IMR-90 (cell line): ENCODE results near the gene ABHD12. TPM values are rescaled to one million over a fixed set of nuclear protein-coding genes. Genes with fewer than 3 reads are reported as not detected.

Source experiments
- ATAC-seq: fragments of 200-7000 bp; cut with Tn5 transposase; 2 replicates; pipeline ENCODE4 v1.9.1; 2020; ENCODE audit warnings: low read depth, mild to moderate bottlenecking, moderate library complexity
- BruUV-seq: library from RNA; stranded (reverse); fragments of 400-500 nt; replicated peaks from 2 replicates; lab custom pipeline; 2021; lab: Mats Ljungman, UMichigan
- CTCF ChIA-PET: fragments of 300-600 bp; formaldehyde crosslinking; extraction: SDS; loops from one replicate; lab custom pipeline; 2021; ENCODE audit warnings: antibody characterized with exemption; lab: Yijun Ruan, JAX
- POLR2A ChIA-PET: fragments of 300-600 bp; sonication (Branson Sonifier 250); formaldehyde crosslinking; loops from one replicate; lab custom pipeline; 2022; ENCODE audit warnings: antibody characterized with exemption; ENCODE audit not compliant: unreplicated experiment; lab: Charles Lee
- DNase-seq: peaks from one replicate; pipeline ENCODE4 v3.0.0; 2013
- H2AFZ ChIP-seq: replicated peaks from 2 replicates; pipeline ENCODE3; 2013; ENCODE audit warnings: low read length, mild to moderate bottlenecking; ENCODE audit not compliant: poor library complexity
- H2AK5ac ChIP-seq: 2 replicates; pipeline ENCODE4 v1.6.1; 2013; ENCODE audit warnings: low read depth, low read length, inconsistent platforms
- H2AK9ac ChIP-seq: replicated peaks from 2 replicates; pipeline ENCODE3; 2013; ENCODE audit warnings: mild to moderate bottlenecking, low read depth, low read length, moderate library complexity; ENCODE audit not compliant: poor library complexity
- H2BK120ac ChIP-seq: 2 replicates; pipeline ENCODE4 v1.6.1; 2013; ENCODE audit warnings: low read depth, low read length, inconsistent platforms
- H2BK15ac ChIP-seq: 3 replicates; pipeline ENCODE4 v1.6.1; 2013; ENCODE audit warnings: low read depth, low read length, inconsistent platforms
- H2BK20ac ChIP-seq: 2 replicates; pipeline ENCODE4 v1.6.1; 2013; ENCODE audit warnings: low read depth, mild to moderate bottlenecking, inconsistent platforms, low read length, moderate library complexity
- H2BK5ac ChIP-seq: 2 replicates; pipeline ENCODE4 v1.6.1; 2013; ENCODE audit warnings: mild to moderate bottlenecking, low read depth, low read length, inconsistent platforms; ENCODE audit not compliant: poor library complexity, severe bottlenecking
- H3K14ac ChIP-seq: replicated peaks from 2 replicates; pipeline ENCODE4 v1.6.1; 2013; ENCODE audit warnings: low read depth, low read length, inconsistent platforms
- H3K18ac ChIP-seq: 2 replicates; pipeline ENCODE4 v1.6.1; 2013; ENCODE audit warnings: low read depth, low read length, control low read depth
- H3K23ac ChIP-seq: 2 replicates; pipeline ENCODE4 v1.6.1; 2013; ENCODE audit warnings: low read depth, low read length, inconsistent platforms
- H3K27ac ChIP-seq: 2 replicates; pipeline ENCODE4 v1.5.1; 2013; ENCODE audit warnings: mild to moderate bottlenecking, control low read depth, low read length; ENCODE audit not compliant: insufficient read depth
- H3K27me3 ChIP-seq: 2 replicates; pipeline ENCODE4 v1.6.1; 2013; ENCODE audit warnings: low read length; ENCODE audit not compliant: control insufficient read depth, insufficient read depth
- H3K36me3 ChIP-seq: 2 replicates; pipeline ENCODE4 v1.6.1; 2013; ENCODE audit warnings: low read length, mixed read lengths; ENCODE audit not compliant: control insufficient read depth, insufficient read depth
- H3K4ac ChIP-seq: 2 replicates; pipeline ENCODE4 v1.6.1; 2013; ENCODE audit warnings: low read depth, low read length, inconsistent platforms
- H3K4me1 ChIP-seq: 2 replicates; pipeline ENCODE4 v1.6.1; 2013; ENCODE audit warnings: low read length, mixed read lengths; ENCODE audit not compliant: control insufficient read depth, insufficient read depth
- H3K4me2 ChIP-seq: 2 replicates; pipeline ENCODE4 v1.6.1; 2013; ENCODE audit warnings: low read depth, mild to moderate bottlenecking, control low read depth, low read length, moderate library complexity
- H3K4me3 ChIP-seq: 2 replicates; pipeline ENCODE4 v1.5.1; 2013; ENCODE audit warnings: low read depth, mild to moderate bottlenecking, control low read depth, low read length, moderate library complexity; ENCODE audit not compliant: insufficient read depth
- H3K56ac ChIP-seq: 2 replicates; pipeline ENCODE4 v1.6.1; 2013; ENCODE audit warnings: low read length, inconsistent platforms; ENCODE audit not compliant: insufficient read depth; ENCODE audit errors: extremely low read depth
- H3K79me1 ChIP-seq, 2 experiments: 2 replicates each; pipeline ENCODE4 v1.6.1; 2013; ENCODE audit warnings: low read length in 2 of 2, inconsistent platforms in 1 of 2, low read depth in 1 of 2
- H3K9ac ChIP-seq: 2 replicates; pipeline ENCODE4 v1.6.1; 2013; ENCODE audit warnings: low read depth, low read length, control low read depth
- H3K9me1 ChIP-seq: 2 replicates; pipeline ENCODE4 v1.6.1; 2013; ENCODE audit warnings: low read length, inconsistent platforms; ENCODE audit not compliant: insufficient read depth
- H3K9me3 ChIP-seq: 2 replicates; pipeline ENCODE4 v1.6.1; 2013; ENCODE audit warnings: low read length; ENCODE audit not compliant: control insufficient read depth, insufficient read depth
- H4K20me1 ChIP-seq: 2 replicates; pipeline ENCODE4 v1.6.1; 2013; ENCODE audit warnings: low read length, inconsistent platforms; ENCODE audit not compliant: insufficient read depth
- H4K5ac ChIP-seq: 2 replicates; pipeline ENCODE4 v1.6.1; 2013; ENCODE audit warnings: mild to moderate bottlenecking, low read depth, low read length, control low read depth
- H4K8ac ChIP-seq, 2 experiments: 2 replicates each; pipeline ENCODE4 v1.6.1; 2013; ENCODE audit warnings: low read depth in 2 of 2, low read length in 2 of 2, control low read depth in 1 of 2, inconsistent platforms in 1 of 2
- H4K91ac ChIP-seq: 2 replicates; pipeline ENCODE4 v1.6.1; 2013; ENCODE audit warnings: low read depth, low read length, inconsistent platforms; ENCODE audit not compliant: insufficient read depth
- BHLHE40 ChIP-seq: fragments of 150-350 bp; IDR thresholded peaks from 2 replicates; pipeline ENCODE4 v1.6.1; 2016; ENCODE audit warnings: mild to moderate bottlenecking, low read depth, low read length
- CEBPB ChIP-seq: IDR thresholded peaks from 2 replicates; pipeline ENCODE4 v1.6.1; 2012; ENCODE audit warnings: low read depth, low read length, improper control_type of control experiment
- CHD1 ChIP-seq: IDR thresholded peaks from 2 replicates; pipeline ENCODE4 v1.6.1; 2012; ENCODE audit warnings: low read depth, low read length, improper control_type of control experiment
- CTCF ChIP-seq: conservative IDR thresholded peaks from 2 replicates; pipeline ENCODE4 v1.5.1; 2012; ENCODE audit warnings: mild to moderate bottlenecking, low read depth, low read length, improper control_type of control experiment
- ELK1 ChIP-seq: fragments of 150-350 bp; IDR thresholded peaks from 2 replicates; pipeline ENCODE4 v1.6.1; 2016; ENCODE audit warnings: low read depth, mild to moderate bottlenecking, low read length, moderate library complexity, borderline replicate concordance
- FOS ChIP-seq: fragments of 150-350 bp; IDR thresholded peaks from 2 replicates; pipeline ENCODE4 v1.6.1; 2016; ENCODE audit warnings: low read depth, low read length
- MAFK ChIP-seq: IDR thresholded peaks from 2 replicates; pipeline ENCODE4 v1.6.1; 2012; ENCODE audit warnings: low read depth, low read length, improper control_type of control experiment
- MAZ ChIP-seq: IDR thresholded peaks from 2 replicates; pipeline ENCODE4 v1.6.1; 2012; ENCODE audit warnings: low read depth, mild to moderate bottlenecking, low read length, improper control_type of control experiment, moderate library complexity, borderline replicate concordance
- MXI1 ChIP-seq: IDR thresholded peaks from 2 replicates; pipeline ENCODE4 v1.6.1; 2012; ENCODE audit warnings: low read depth, mild to moderate bottlenecking, low read length, moderate library complexity, borderline replicate concordance
- NFE2L2 ChIP-seq: fragments of 150-350 bp; IDR thresholded peaks from 2 replicates; pipeline ENCODE4 v1.6.1; 2016; ENCODE audit warnings: low read depth, mild to moderate bottlenecking, low read length
- POLR2A ChIP-seq: IDR thresholded peaks from 2 replicates; pipeline ENCODE4 v1.6.1; 2012; ENCODE audit warnings: mild to moderate bottlenecking, low read depth, low read length
- RAD21 ChIP-seq: IDR thresholded peaks from 2 replicates; pipeline ENCODE4 v1.6.1; 2012; ENCODE audit warnings: low read length, improper control_type of control experiment
- RCOR1 ChIP-seq: IDR thresholded peaks from 2 replicates; pipeline ENCODE4 v1.6.1; 2012; ENCODE audit warnings: mild to moderate bottlenecking, low read length, improper control_type of control experiment; ENCODE audit not compliant: insufficient replicate concordance
- RFX5 ChIP-seq: IDR thresholded peaks from 2 replicates; pipeline ENCODE4 v1.8.0; 2012; ENCODE audit warnings: low read depth, mild to moderate bottlenecking, low read length, moderate library complexity
- SMC3 ChIP-seq: fragments of 150-350 bp; IDR thresholded peaks from 2 replicates; pipeline ENCODE4 v1.6.1; 2016; ENCODE audit warnings: low read depth, mild to moderate bottlenecking, antibody characterized with exemption, low read length, moderate library complexity
- USF2 ChIP-seq: fragments of 150-350 bp; IDR thresholded peaks from 2 replicates; pipeline ENCODE4 v1.6.1; 2017; ENCODE audit warnings: mild to moderate bottlenecking, antibody characterized with exemption, low read length, low read depth
- WGBS, 2 experiments: methylation state at CpG; one replicate each; pipeline versions ENCODE4 v1.1.5 to v1.1.7; 2013; ENCODE audit warnings: missing lambda C conversion rate in 2 of 2; ENCODE audit not compliant: insufficient read length in 1 of 2; ENCODE audit errors: extremely low coverage in 2 of 2; 5-methylcytosine and 5-hydroxymethylcytosine counted together
- dilution Hi-C: fragments of 300-500 bp; cut with HindIII; formaldehyde crosslinking; loops from one replicate; pipeline ENCODE4 v1.14.3; 2018; ENCODE audit warnings: low sequenced_read_pairs; ENCODE audit not compliant: unreplicated experiment
- in situ Hi-C: fragments of 300-500 bp; cut with MboI; formaldehyde crosslinking; loops from 3 replicates; pipeline ENCODE4 v1.14.3; 2019; ENCODE audit warnings: low sequenced_read_pairs, inconsistent platforms, mixed read lengths
- intact Hi-C: fragments of 100-400 bp; cut with micrococcal nuclease; formaldehyde crosslinking; loops from 2 replicates; pipeline ENCODE4 v1.10.0; 2022
- polyA plus RNA-seq, 3 experiments: library from polyadenylated mRNA; depleted of rRNA; stranded (reverse); fragments of >200 nt; gene quantifications; 2 replicates each; pipeline ENCODE4 v1.2.3, GENCODE V29; 2012; ENCODE audit warnings: low replicate concordance in 1 of 3
- total RNA-seq: library from RNA; depleted of rRNA; stranded (reverse); fragments of >200 nt; gene quantifications from 2 replicates; pipeline ENCODE4 v1.2.3, GENCODE V29; 2012

The ABHD12 gene
- total and polyA plus RNA-seq, 2 of the 4 experiments (the other 2 are of a cell fraction): 80.7 to 108 TPM

GRCh38 chr20:25316506-25317190 is 74.0 kb downstream of the ABHD12 start:
- CTCF ChIA-PET: no interaction called here
- 94% methylated on average over 5 of the region's 11 CpGs; no CpG with 5 or more reads in 1 of the 2 experiments for whole genome bisulfite sequencing, 2 experiments
- intact Hi-C loops: no loop called here

More at GRCh38 chr20:25316506-25317190, 74.0 kb downstream of the ABHD12 start:
- TF ChIP-seq MXI1 (no peak), FOS (no peak), USF2 (no peak), MAZ (no peak), NFE2L2 (no peak), ELK1 (no peak), BHLHE40 (no peak), MAFK (no peak), RFX5 (no peak), RCOR1 (no peak), POLR2A (no peak), CEBPB (no peak), CTCF (no peak), SMC3 (no peak), RAD21 (no peak), CHD1 (no peak)
- Histone ChIP-seq H2BK20ac (no peak overlapping the region), H3K9ac (no peak overlapping the region), H3K9me1 (peaks cover 26% of the 10 kb centered on the region), H3K4me1 (peaks cover 12% of the 10 kb centered on the region), H2BK5ac (no peak overlapping the region), H3K79me1 (peaks cover 30 to 76% of the 10 kb centered on the region in 2 experiments), H4K8ac (no peak overlapping the region), H3K9me3 (no peaks in the 10 kb centered on the region), H3K4me3 (no peak overlapping the region), H3K18ac (no peak overlapping the region), H3K4ac (no peak overlapping the region), H4K20me1 (peaks cover 6% of the 10 kb centered on the region), H2AK9ac (peak overlapping the region; percentile 33), H3K27ac (no peak overlapping the region), H3K4me2 (no peak overlapping the region), H2BK15ac (no peak overlapping the region), H3K23ac (no peak overlapping the region), H2AFZ (no peak overlapping the region), H3K56ac (no peak overlapping the region), H2BK120ac (no peak overlapping the region), H3K14ac (no peak overlapping the region), H4K5ac (no peak overlapping the region), H2AK5ac (0 out of 2 replicates have a peak overlapping the region, but pooled peaks have one; percentile 36), H3K36me3 (peaks cover 11% of the 10 kb centered on the region), H3K27me3 (no peaks in the 10 kb centered on the region), H4K91ac (no peak overlapping the region)
- POLR2A ChIA-PET: no interaction called here
- in situ Hi-C loops (loop anchor here (25.0 kb wide), 2 partner anchors 221 to 371 kb away; partner anchors contain the start of gene ZNF337), dilution Hi-C loops (no loop called here)
- DNase-seq (no peak), ATAC-seq (no peak)
- BruUV-seq: no TSS peak
